Osteoblast (primary cell): Measurements from ENCODE around the gene GRM4. TPM values are rescaled to one million over a fixed set of nuclear protein-coding genes. Genes with fewer than 3 reads are reported as not detected.

Source experiments
- DNase-seq: peaks from one replicate; pipeline ENCODE4 v3.0.0; 2011; ENCODE audit warnings: low spot score, mixed read lengths; ENCODE audit not compliant: insufficient read length; ENCODE audit errors: missing footprints
- H2AFZ ChIP-seq: 2 replicates; pipeline ENCODE4 v1.6.0; 2011; ENCODE audit warnings: mild to moderate bottlenecking, low read length
- H3K27ac ChIP-seq: 2 replicates; pipeline ENCODE4 v1.5.1; 2011; ENCODE audit warnings: mild to moderate bottlenecking, low read depth, low read length, moderate library complexity
- H3K27me3 ChIP-seq: 2 replicates; pipeline ENCODE4 v1.6.0; 2012; ENCODE audit warnings: mild to moderate bottlenecking, control low read depth, inconsistent platforms, low read length, moderate library complexity; ENCODE audit not compliant: insufficient read depth
- H3K36me3 ChIP-seq: 2 replicates; pipeline ENCODE4 v1.5.1; 2011; ENCODE audit warnings: mild to moderate bottlenecking, low read length, control low read depth, moderate library complexity; ENCODE audit not compliant: insufficient read depth
- H3K4me1 ChIP-seq: 2 replicates; pipeline ENCODE4 v1.5.1; 2011; ENCODE audit warnings: mild to moderate bottlenecking, low read length, control low read depth, moderate library complexity; ENCODE audit not compliant: insufficient read depth
- H3K4me2 ChIP-seq: 2 replicates; pipeline ENCODE4 v1.6.0; 2011; ENCODE audit warnings: mild to moderate bottlenecking, low read length; ENCODE audit not compliant: insufficient read depth
- H3K4me3 ChIP-seq: fragments of 200-600 bp; sonication (generic); 3 replicates; pipeline ENCODE4 v1.5.1; 2012; ENCODE audit warnings: mild to moderate bottlenecking, low read length, inconsistent platforms; ENCODE audit not compliant: insufficient read depth
- H3K79me2 ChIP-seq: 2 replicates; pipeline ENCODE4 v1.6.0; 2012; ENCODE audit warnings: mild to moderate bottlenecking, low read length, control low read depth, inconsistent platforms; ENCODE audit not compliant: insufficient read depth
- H3K9me3 ChIP-seq: 2 replicates; pipeline ENCODE4 v1.5.1; 2011; ENCODE audit warnings: low read depth, low read length, control low read depth
- H4K20me1 ChIP-seq: 2 replicates; pipeline ENCODE4 v1.6.0; 2012; ENCODE audit warnings: mild to moderate bottlenecking, low read length, control low read depth; ENCODE audit not compliant: insufficient read depth
- total RNA-seq: library from RNA; depleted of rRNA; stranded (reverse); fragments of >200 nt; gene quantifications from 2 replicates; pipeline ENCODE4 v1.2.3, GENCODE V29; 2012
- TF ChIP-seq, protein P1 (sequence below): IDR thresholded peaks from 2 replicates; pipeline ENCODE4 v1.5.1; 2011; ENCODE audit warnings: mild to moderate bottlenecking, low read depth, low read length, moderate library complexity; ENCODE audit errors: extremely low read depth

Gene GRM4
- total RNA-seq, 1 donor: 0.36 TPM

DNA sequence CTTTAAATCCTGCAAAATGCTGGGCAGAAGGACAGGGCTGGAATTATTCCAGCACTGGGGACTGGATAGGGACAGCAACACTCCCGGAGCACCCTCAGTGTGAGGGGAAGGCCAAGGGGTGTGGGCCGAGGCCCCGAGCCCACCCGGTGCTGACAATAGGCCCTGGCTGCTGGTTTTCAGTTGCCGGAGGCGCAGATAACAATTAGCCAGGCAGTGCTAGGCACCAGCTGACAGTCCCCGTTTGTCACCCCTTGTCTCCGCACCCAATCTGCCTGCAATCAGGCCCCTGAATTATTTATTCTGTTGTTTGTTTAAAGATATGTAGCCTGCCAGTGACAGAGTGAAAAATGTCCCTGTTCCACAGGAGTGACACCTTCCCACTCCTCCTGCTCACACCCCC is 120.0 kb downstream of the GRM4 start:
- Histone ChIP-seq H3K4me1 (no peaks in the 10 kb centered on the region), H3K9me3 (no peaks in the 10 kb centered on the region), H3K27me3 (peaks cover 10% of the 10 kb centered on the region), H3K36me3 (no peaks in the 10 kb centered on the region), H4K20me1 (no peaks in the 10 kb centered on the region), H3K27ac (no peak overlapping the region), H3K4me2 (no peak overlapping the region), H3K79me2 (no peaks in the 10 kb centered on the region), H3K4me3 (no peak overlapping the region), H2AFZ (no peak overlapping the region)
- DNase-seq: peak; percentile 59
- TF ChIP-seq, protein P1, sequence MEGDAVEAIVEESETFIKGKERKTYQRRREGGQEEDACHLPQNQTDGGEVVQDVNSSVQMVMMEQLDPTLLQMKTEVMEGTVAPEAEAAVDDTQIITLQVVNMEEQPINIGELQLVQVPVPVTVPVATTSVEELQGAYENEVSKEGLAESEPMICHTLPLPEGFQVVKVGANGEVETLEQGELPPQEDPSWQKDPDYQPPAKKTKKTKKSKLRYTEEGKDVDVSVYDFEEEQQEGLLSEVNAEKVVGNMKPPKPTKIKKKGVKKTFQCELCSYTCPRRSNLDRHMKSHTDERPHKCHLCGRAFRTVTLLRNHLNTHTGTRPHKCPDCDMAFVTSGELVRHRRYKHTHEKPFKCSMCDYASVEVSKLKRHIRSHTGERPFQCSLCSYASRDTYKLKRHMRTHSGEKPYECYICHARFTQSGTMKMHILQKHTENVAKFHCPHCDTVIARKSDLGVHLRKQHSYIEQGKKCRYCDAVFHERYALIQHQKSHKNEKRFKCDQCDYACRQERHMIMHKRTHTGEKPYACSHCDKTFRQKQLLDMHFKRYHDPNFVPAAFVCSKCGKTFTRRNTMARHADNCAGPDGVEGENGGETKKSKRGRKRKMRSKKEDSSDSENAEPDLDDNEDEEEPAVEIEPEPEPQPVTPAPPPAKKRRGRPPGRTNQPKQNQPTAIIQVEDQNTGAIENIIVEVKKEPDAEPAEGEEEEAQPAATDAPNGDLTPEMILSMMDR: no peak

DNA sequence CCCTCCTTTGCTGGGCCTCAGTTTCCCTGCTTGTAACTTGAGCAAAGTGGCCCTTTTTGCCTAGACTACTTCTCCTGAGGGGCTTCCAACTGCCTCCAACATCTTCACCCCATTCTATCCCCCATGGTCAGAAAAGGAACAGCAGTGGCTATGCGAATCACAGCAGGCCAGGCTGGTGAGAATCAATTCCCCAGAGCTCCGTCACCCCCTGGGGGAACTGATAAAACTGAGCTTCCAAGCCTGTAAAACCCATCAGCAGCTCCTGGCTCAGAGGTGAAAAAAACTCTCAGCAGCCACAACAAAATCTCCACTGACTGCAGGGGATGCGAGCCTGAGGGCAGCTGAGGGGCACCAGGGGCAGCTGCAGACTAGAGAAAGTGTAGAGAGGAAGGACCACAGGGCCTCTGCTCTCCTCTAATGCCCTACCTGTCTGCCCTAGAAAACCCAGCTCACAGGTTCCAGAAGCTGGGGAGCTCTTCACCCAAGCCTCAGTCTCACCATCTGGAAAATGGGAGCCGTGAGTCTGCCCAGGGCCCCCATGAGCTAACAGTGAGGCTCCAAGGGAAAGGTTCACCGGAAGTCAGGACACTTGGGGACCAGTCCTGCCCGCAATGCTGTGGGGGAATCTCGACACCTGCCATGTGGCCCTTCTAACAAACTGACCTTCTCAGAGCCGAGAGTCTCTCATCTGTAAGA is 120.6 kb downstream of the GRM4 start:
- H3K4me1 ChIP-seq: no peaks in the 10 kb centered on the region
- H3K79me2 ChIP-seq: no peaks in the 10 kb centered on the region
- H4K20me1 ChIP-seq: no peaks in the 10 kb centered on the region
- peaks cover 10% of the 10 kb centered on the region for H3K27me3 ChIP-seq
- peak; percentile 70 for DNase-seq
- no peaks in the 10 kb centered on the region for H3K9me3 ChIP-seq
- H3K4me2 ChIP-seq: no peak overlapping the region
- H3K36me3 ChIP-seq: no peaks in the 10 kb centered on the region
- TF ChIP-seq, protein P1: no peak
- no peak overlapping the region for H3K4me3 ChIP-seq
- no peak overlapping the region for H3K27ac ChIP-seq
- H2AFZ ChIP-seq: no peak overlapping the region

DNA sequence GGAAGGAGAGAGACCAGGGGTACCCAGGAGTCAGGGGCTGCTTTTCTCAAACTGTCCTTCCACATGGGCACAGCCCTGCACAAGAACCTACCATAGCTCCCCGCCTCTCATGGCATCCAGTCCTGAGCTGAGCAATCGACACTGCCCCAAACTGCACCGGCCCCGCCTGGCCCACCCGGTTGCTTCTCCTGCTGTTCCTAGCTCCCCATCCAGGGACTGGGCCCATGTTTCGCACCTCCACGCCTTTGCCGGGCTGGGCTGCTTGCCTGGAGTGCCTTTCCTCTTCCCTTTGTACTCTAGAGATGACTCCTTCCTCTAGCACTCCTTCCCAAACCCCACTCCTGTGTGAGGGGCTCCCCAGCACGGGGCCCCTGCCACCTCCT is 123.0 kb downstream of the GRM4 start:
- Histone ChIP-seq H3K4me2 (no peak overlapping the region), H3K9me3 (no peaks in the 10 kb centered on the region), H3K27ac (no peak overlapping the region), H2AFZ (no peak overlapping the region), H4K20me1 (no peaks in the 10 kb centered on the region), H3K4me3 (no peak overlapping the region), H3K4me1 (no peaks in the 10 kb centered on the region), H3K79me2 (no peaks in the 10 kb centered on the region), H3K27me3 (peaks cover 10% of the 10 kb centered on the region), H3K36me3 (no peaks in the 10 kb centered on the region)
- DNase-seq: peak; percentile 69
- TF ChIP-seq, protein P1: no peak

DNA sequence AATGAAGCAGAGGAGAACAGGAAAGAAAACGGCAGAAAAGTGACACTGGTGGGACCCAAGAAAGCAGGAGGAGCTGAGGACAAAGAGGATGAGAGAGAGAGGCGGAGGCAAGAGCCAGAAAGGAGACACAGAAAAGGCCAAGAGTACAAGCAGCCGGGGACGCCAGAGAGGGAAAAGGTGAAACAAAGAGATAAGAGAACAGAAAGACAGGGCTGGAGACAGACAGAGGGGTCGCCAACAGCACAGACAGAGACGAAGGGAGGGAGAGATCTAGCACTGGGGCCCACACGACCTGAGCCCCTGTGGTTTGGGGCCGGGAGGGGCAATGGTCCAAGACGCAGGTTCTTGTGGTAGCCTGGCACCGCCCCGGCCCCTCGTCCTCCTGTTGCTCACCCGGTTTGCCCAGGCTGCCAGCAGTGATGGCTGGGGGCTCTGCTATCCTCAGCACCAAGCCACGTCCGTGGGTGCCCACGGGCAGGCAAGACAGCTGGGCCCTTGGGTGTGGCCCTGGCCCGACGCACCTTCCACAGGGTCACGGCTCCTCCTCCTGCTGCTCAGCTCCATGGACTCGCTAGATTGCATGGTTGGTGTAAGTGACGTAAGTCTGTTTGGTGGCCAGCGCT is 123.5 kb downstream of the GRM4 start:
- H2AFZ ChIP-seq: no peak overlapping the region
- peak; percentile 69 for DNase-seq
- no peak overlapping the region for H3K27ac ChIP-seq
- TF ChIP-seq, protein P1: no peak
- no peak overlapping the region for H3K4me2 ChIP-seq
- peaks cover 10% of the 10 kb centered on the region for H3K27me3 ChIP-seq
- no peaks in the 10 kb centered on the region for H4K20me1 ChIP-seq
- H3K4me1 ChIP-seq: no peaks in the 10 kb centered on the region
- H3K79me2 ChIP-seq: no peaks in the 10 kb centered on the region
- no peak overlapping the region for H3K4me3 ChIP-seq
- no peaks in the 10 kb centered on the region for H3K9me3 ChIP-seq
- H3K36me3 ChIP-seq: no peaks in the 10 kb centered on the region
